ENCODE data around the gene BCO1. TPM values are rescaled to one million over a fixed set of nuclear protein-coding genes. Genes with fewer than 3 reads are reported as not detected.

BCO1 gene
- total RNA-seq, 1 experiment from 2014 or later: not detected

- no peak for DNase-seq
- Histone ChIP-seq H3K36me3 (ENCODE audit: insufficient read depth, low read length) (no peaks in the 10 kb centered on the region), H3K9me3 (ENCODE audit: low read length) (no peaks in the 10 kb centered on the region), H3K9me2 (replicated peaks; ENCODE audit: insufficient read depth, low read length) (no peaks in the 10 kb centered on the region), H4K20me1 (ENCODE audit: insufficient read depth, low read depth, low read length) (no peaks in the 10 kb centered on the region), H3K27ac (ENCODE audit: low read length) (no peak overlapping the region), H3K4me2 (ENCODE audit: low read depth, low read length, poor library complexity, severe bottlenecking) (no peak overlapping the region), H3K9ac (ENCODE audit: low read length) (no peak overlapping the region), H2AFZ (ENCODE audit: low read length) (no peak overlapping the region), H3K79me2 (ENCODE audit: low read length) (no peaks in the 10 kb centered on the region), H3K27me3 (ENCODE audit: low read length) (no peaks in the 10 kb centered on the region), H3K4me3 (ENCODE audit: low read length) (no peak overlapping the region), H3K4me1 (ENCODE audit: low read length) (peaks cover 9% of the 10 kb centered on the region)
Observed at GRCh38 chr16:81207076-81207475, 31.4 kb upstream of the BCO1 start.

- Histone ChIP-seq H4K20me1 (ENCODE audit: insufficient read depth, low read depth, low read length) (no peaks in the 10 kb centered on the region), H3K4me3 (ENCODE audit: low read length) (no peak overlapping the region), H3K9me3 (ENCODE audit: low read length) (no peaks in the 10 kb centered on the region), H3K4me1 (ENCODE audit: low read length) (peaks cover 9% of the 10 kb centered on the region), H3K4me2 (ENCODE audit: low read depth, low read length, poor library complexity, severe bottlenecking) (no peak overlapping the region), H3K27ac (ENCODE audit: low read length) (no peak overlapping the region), H3K79me2 (ENCODE audit: low read length) (no peaks in the 10 kb centered on the region), H3K36me3 (ENCODE audit: insufficient read depth, low read length) (no peaks in the 10 kb centered on the region), H3K9me2 (replicated peaks; ENCODE audit: insufficient read depth, low read length) (no peaks in the 10 kb centered on the region), H2AFZ (ENCODE audit: low read length) (no peak overlapping the region), H3K27me3 (ENCODE audit: low read length) (no peaks in the 10 kb centered on the region), H3K9ac (ENCODE audit: low read length) (no peak overlapping the region)
- DNase-seq: peak; percentile 77
Observed at GRCh38 chr16:81210807-81211206, 27.7 kb upstream of the BCO1 start.

GRCh38 chr16:81212830-81213465, 25.5 kb upstream of the BCO1 start:
- Histone ChIP-seq H3K27ac (ENCODE audit: low read length) (no peak overlapping the region), H3K4me1 (ENCODE audit: low read length) (peaks cover 13% of the 10 kb centered on the region), H3K36me3 (ENCODE audit: insufficient read depth, low read length) (no peaks in the 10 kb centered on the region), H3K9me2 (replicated peaks; ENCODE audit: insufficient read depth, low read length) (no peaks in the 10 kb centered on the region), H3K79me2 (ENCODE audit: low read length) (no peaks in the 10 kb centered on the region), H3K4me2 (ENCODE audit: low read depth, low read length, poor library complexity, severe bottlenecking) (no peak overlapping the region), H3K9me3 (ENCODE audit: low read length) (no peaks in the 10 kb centered on the region), H3K4me3 (ENCODE audit: low read length) (no peak overlapping the region), H3K9ac (ENCODE audit: low read length) (no peak overlapping the region), H2AFZ (ENCODE audit: low read length) (no peak overlapping the region), H4K20me1 (ENCODE audit: insufficient read depth, low read depth, low read length) (no peaks in the 10 kb centered on the region), H3K27me3 (ENCODE audit: low read length) (no peaks in the 10 kb centered on the region)
- no peak for DNase-seq

GRCh38 chr16:81214745-81215166, 23.7 kb upstream of the BCO1 start:
- no peaks in the 10 kb centered on the region for H3K9me2 ChIP-seq (replicated peaks; ENCODE audit: insufficient read depth, low read length)
- no peak overlapping the region for H3K27ac ChIP-seq (ENCODE audit: low read length)
- peaks cover 19% of the 10 kb centered on the region for H3K4me1 ChIP-seq (ENCODE audit: low read length)
- H3K79me2 ChIP-seq (ENCODE audit: low read length): no peaks in the 10 kb centered on the region
- no peak overlapping the region for H3K4me3 ChIP-seq (ENCODE audit: low read length)
- no peak overlapping the region for H3K9ac ChIP-seq (ENCODE audit: low read length)
- no peaks in the 10 kb centered on the region for H4K20me1 ChIP-seq (ENCODE audit: insufficient read depth, low read depth, low read length)
- DNase-seq: peak; percentile 62
- no peaks in the 10 kb centered on the region for H3K9me3 ChIP-seq (ENCODE audit: low read length)
- no peaks in the 10 kb centered on the region for H3K27me3 ChIP-seq (ENCODE audit: low read length)
- H2AFZ ChIP-seq (ENCODE audit: low read length): no peak overlapping the region
- no peaks in the 10 kb centered on the region for H3K36me3 ChIP-seq (ENCODE audit: insufficient read depth, low read length)
- no peak overlapping the region for H3K4me2 ChIP-seq (ENCODE audit: low read depth, low read length, poor library complexity, severe bottlenecking)

- H3K9me3 ChIP-seq (ENCODE audit: low read length): no peaks in the 10 kb centered on the region
- no peak overlapping the region for H2AFZ ChIP-seq (ENCODE audit: low read length)
- no peak overlapping the region for H3K4me2 ChIP-seq (ENCODE audit: low read depth, low read length, poor library complexity, severe bottlenecking)
- no peak overlapping the region for H3K4me3 ChIP-seq (ENCODE audit: low read length)
- no peaks in the 10 kb centered on the region for H3K9me2 ChIP-seq (replicated peaks; ENCODE audit: insufficient read depth, low read length)
- H3K4me1 ChIP-seq (ENCODE audit: low read length): peaks cover 12% of the 10 kb centered on the region
- H3K27ac ChIP-seq (ENCODE audit: low read length): no peak overlapping the region
- DNase-seq: no peak
- no peaks in the 10 kb centered on the region for H3K79me2 ChIP-seq (ENCODE audit: low read length)
- H4K20me1 ChIP-seq (ENCODE audit: insufficient read depth, low read depth, low read length): no peaks in the 10 kb centered on the region
- no peaks in the 10 kb centered on the region for H3K27me3 ChIP-seq (ENCODE audit: low read length)
- H3K9ac ChIP-seq (ENCODE audit: low read length): no peak overlapping the region
- H3K36me3 ChIP-seq (ENCODE audit: insufficient read depth, low read length): no peaks in the 10 kb centered on the region
Observed at GRCh38 chr16:81216114-81216513, 22.4 kb upstream of the BCO1 start.

- no peaks in the 10 kb centered on the region for H3K9me2 ChIP-seq (replicated peaks; ENCODE audit: insufficient read depth, low read length)
- H3K4me1 ChIP-seq (ENCODE audit: low read length): peaks cover 10% of the 10 kb centered on the region
- no peaks in the 10 kb centered on the region for H4K20me1 ChIP-seq (ENCODE audit: insufficient read depth, low read depth, low read length)
- no peaks in the 10 kb centered on the region for H3K27me3 ChIP-seq (ENCODE audit: low read length)
- no peaks in the 10 kb centered on the region for H3K9me3 ChIP-seq (ENCODE audit: low read length)
- no peaks in the 10 kb centered on the region for H3K79me2 ChIP-seq (ENCODE audit: low read length)
- no peaks in the 10 kb centered on the region for H3K36me3 ChIP-seq (ENCODE audit: insufficient read depth, low read length)
- H3K27ac ChIP-seq (ENCODE audit: low read length): no peak overlapping the region
- no peak overlapping the region for H2AFZ ChIP-seq (ENCODE audit: low read length)
- H3K4me2 ChIP-seq (ENCODE audit: low read depth, low read length, poor library complexity, severe bottlenecking): no peak overlapping the region
- no peak overlapping the region for H3K4me3 ChIP-seq (ENCODE audit: low read length)
- no peak for DNase-seq
- no peak overlapping the region for H3K9ac ChIP-seq (ENCODE audit: low read length)
Observed at GRCh38 chr16:81216706-81217105, 21.8 kb upstream of the BCO1 start.

GRCh38 chr16:81219151-81219550, 19.3 kb upstream of the BCO1 start:
- Histone ChIP-seq H4K20me1 (ENCODE audit: insufficient read depth, low read depth, low read length) (no peaks in the 10 kb centered on the region), H3K27me3 (ENCODE audit: low read length) (no peaks in the 10 kb centered on the region), H3K4me3 (ENCODE audit: low read length) (no peak overlapping the region), H3K36me3 (ENCODE audit: insufficient read depth, low read length) (no peaks in the 10 kb centered on the region), H2AFZ (ENCODE audit: low read length) (no peak overlapping the region), H3K9me3 (ENCODE audit: low read length) (no peaks in the 10 kb centered on the region), H3K4me1 (ENCODE audit: low read length) (peaks cover 10% of the 10 kb centered on the region), H3K9me2 (replicated peaks; ENCODE audit: insufficient read depth, low read length) (no peaks in the 10 kb centered on the region), H3K79me2 (ENCODE audit: low read length) (no peaks in the 10 kb centered on the region), H3K27ac (ENCODE audit: low read length) (no peak overlapping the region), H3K9ac (ENCODE audit: low read length) (no peak overlapping the region), H3K4me2 (ENCODE audit: low read depth, low read length, poor library complexity, severe bottlenecking) (no peak overlapping the region)
- no peak for DNase-seq

GRCh38 chr16:81220349-81220748, 18.1 kb upstream of the BCO1 start:
- Histone ChIP-seq H3K9me3 (ENCODE audit: low read length) (no peaks in the 10 kb centered on the region), H4K20me1 (ENCODE audit: insufficient read depth, low read depth, low read length) (no peaks in the 10 kb centered on the region), H3K4me2 (ENCODE audit: low read depth, low read length, poor library complexity, severe bottlenecking) (no peak overlapping the region), H3K79me2 (ENCODE audit: low read length) (no peaks in the 10 kb centered on the region), H2AFZ (ENCODE audit: low read length) (no peak overlapping the region), H3K9me2 (replicated peaks; ENCODE audit: insufficient read depth, low read length) (no peaks in the 10 kb centered on the region), H3K27me3 (ENCODE audit: low read length) (no peaks in the 10 kb centered on the region), H3K4me3 (ENCODE audit: low read length) (no peak overlapping the region), H3K9ac (ENCODE audit: low read length) (no peak overlapping the region), H3K36me3 (ENCODE audit: insufficient read depth, low read length) (no peaks in the 10 kb centered on the region), H3K27ac (ENCODE audit: low read length) (no peak overlapping the region), H3K4me1 (ENCODE audit: low read length) (peaks cover 10% of the 10 kb centered on the region)
- DNase-seq: no peak
